ENCODE measurements around the gene CHRNA5. TPM values are rescaled to one million over a fixed set of nuclear protein-coding genes. Genes with fewer than 3 reads are reported as not detected.

Gene CHRNA5
- total RNA-seq, 1 donor from 2014 or later = 3.7 TPM

DNA sequence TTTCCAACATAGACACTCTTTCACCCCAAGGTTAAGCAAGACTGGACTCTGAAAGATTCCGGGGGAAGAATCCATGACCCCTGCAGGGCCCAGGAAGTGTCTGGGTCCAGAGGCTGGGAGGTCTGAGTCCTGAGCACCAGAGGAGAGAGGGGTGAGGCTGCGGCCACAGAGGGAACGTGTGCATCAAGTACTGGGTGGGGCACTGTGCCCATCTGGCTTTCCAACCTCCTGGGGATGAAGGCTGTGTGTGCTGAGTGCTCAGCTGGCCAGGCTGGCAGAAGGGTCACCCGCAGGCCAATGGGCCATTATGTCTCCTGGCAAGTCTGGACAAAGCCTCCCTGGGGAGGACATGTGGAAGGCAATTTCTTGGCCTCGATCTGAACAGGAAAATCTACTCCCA, 52.2 kb downstream of the CHRNA5 start:
- DNase-seq (ENCODE audit: missing footprints) = no peak
- ATAC-seq = no peak
- intact Hi-C loops (cut with DNase I) = no loop called here

DNA sequence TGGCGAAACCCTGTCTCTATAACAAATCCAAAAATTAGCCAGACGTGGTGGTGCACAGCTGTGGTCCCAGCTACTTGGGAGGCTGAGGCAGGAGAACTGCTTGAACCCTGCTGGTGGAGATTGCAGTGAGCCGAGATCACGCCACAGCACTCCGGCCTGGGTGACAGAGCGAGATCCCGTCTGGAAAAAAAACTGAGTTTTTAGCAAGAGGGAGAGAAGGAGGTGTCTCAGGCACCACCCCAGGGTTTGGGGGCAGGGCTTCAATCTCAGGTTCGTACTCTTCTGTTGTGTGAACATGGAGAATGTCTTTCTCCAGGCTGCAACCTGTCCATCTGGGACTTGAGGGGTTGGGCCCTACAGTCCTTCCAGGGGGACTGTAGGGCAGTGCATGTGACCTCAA, 52.7 kb downstream of the CHRNA5 start:
- intact Hi-C loops (cut with DNase I) = loop anchor here (1.0 kb wide), 1 partner anchor 91 kb away; no protein-coding TSS in a partner anchor
- ATAC-seq (no peak), DNase-seq (ENCODE audit: missing footprints) (no peak)

DNA sequence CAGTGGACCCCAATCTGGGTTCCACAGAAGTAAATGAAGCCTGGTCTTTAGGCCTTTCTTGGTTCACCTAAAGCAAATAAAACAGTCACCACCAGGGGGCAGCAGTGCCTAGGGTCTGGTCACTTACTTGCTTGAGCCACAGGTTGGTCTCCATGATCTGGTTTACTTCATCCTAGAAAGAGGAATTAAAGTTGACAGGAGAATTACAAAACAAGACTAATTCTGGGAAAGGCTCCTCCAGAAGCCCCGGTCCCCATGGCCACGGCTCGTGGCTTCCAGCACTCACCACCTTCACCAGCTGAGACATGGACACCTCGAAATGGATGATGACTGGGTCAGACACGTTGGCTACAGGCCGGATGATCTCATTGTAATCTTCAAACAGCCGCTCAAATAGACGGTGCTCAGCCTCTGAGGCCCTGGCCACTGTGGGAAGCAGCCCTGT, 53.2 kb downstream of the CHRNA5 start:
- intact Hi-C loops (cut with DNase I) = loop anchor here (1.0 kb wide), 1 partner anchor 91 kb away; no protein-coding TSS in a partner anchor

GRCh38 chr15:78619022-78619950, 54.0 kb downstream of the CHRNA5 start:
- no peak for ATAC-seq
- intact Hi-C loops (cut with DNase I) = no loop called here
- DNase-seq (ENCODE audit: missing footprints) = no peak

More for the DNA sequence above, 53.2 kb downstream of the CHRNA5 start:
- DNase-seq (ENCODE audit: missing footprints) (peak; percentile 81), ATAC-seq (peak; percentile 78)

GRCh38 chr15:78620021-78620526, 54.8 kb downstream of the CHRNA5 start:
- ATAC-seq = no peak
- intact Hi-C loops (cut with DNase I) = loop anchor here (10.0 kb wide), 1 partner anchor 195 kb away; the partner anchor contains the start of gene ADAMTS7
- DNase-seq (ENCODE audit: missing footprints) = no peak

DNA sequence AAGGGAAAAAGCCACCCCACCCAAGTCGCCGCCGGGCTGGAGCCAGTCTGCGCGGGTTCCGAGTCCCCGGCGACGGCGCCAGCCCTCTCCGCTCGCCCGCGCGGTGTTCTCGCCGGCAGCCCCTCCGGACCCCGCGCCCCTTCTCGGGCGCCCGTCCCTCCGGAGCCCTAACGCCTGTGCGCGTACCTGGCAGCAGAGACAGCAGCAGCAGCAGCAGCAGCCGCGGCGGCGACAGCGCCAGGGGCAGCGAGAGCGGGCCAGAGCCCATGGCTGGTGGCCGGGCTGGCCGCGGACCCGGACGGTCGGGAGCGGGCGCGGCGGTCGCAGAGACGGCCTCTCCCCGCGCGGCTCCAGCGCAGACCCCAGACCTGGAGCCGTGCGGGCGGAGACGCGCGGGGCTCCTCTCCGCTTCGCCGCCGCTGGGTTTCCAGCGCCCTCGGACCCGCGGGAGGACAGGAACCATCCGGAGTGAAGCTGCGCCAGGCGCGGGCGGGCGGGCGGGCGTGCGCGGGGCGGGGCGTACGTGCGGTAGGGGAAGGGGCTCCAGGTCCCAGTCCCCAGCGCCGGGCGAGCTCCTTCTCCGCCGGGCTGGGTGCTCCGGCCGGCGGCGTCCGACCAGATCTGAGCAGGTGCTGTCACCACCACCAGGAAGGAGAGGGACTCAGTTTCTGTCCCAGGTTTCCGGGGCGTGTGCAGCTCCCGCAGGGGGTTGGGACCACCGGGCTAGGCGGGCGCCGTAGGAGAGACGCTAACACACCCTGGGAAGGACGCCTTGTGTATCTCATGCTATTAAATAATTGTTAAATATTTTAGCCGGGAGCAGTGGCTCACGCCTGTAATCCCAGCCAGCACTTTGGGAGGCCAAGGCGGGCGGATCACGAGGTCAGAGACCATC, 55.5 kb downstream of the CHRNA5 start, which contains the start of gene CHRNA3:
TSS of gene CHRNA3 (minus strand) at position 470 of the 895 bp plus-strand sequence. CDS start at position 268, 202 bp downstream.
- DNase-seq (ENCODE audit: missing footprints) (no peak), ATAC-seq (no peak)
- intact Hi-C loops (cut with DNase I) = loop anchor here (10.0 kb wide), 1 partner anchor 194 kb away; the partner anchor contains the start of gene ADAMTS7

DNA sequence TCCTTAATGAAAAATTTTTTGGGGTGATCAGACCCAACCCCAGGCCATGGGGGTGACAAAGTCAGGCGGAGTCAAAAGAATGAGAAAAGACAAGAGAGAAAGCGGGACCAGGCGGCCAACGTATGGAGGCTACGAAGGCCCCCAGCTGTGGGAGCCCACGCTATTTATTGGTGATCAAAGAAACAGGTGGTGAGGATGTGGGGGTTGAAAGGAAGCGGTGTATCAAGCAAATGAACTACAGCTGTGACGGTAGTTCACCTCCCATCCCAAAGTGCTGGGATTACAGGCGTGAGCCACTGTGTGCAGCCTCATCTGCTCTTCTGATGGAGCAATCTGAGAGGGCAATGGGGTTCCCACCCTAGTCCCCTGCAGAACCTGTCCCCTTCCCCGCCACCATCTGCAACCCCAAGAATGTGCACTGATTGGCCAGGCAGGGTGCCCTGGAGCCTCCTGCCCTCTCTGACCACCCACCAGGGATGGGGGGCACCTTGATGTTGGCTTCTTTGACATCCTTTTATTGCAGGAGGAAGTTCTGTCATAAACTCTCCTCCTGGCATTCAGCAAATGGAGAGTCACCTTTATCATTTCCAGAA, 56.6 kb downstream of the CHRNA5 start:
- intact Hi-C loops (cut with DNase I) = loop anchor here (10.0 kb wide), 1 partner anchor 193 kb away; the partner anchor contains the start of gene ADAMTS7
- ATAC-seq (no peak), DNase-seq (ENCODE audit: missing footprints) (no peak)

DNA sequence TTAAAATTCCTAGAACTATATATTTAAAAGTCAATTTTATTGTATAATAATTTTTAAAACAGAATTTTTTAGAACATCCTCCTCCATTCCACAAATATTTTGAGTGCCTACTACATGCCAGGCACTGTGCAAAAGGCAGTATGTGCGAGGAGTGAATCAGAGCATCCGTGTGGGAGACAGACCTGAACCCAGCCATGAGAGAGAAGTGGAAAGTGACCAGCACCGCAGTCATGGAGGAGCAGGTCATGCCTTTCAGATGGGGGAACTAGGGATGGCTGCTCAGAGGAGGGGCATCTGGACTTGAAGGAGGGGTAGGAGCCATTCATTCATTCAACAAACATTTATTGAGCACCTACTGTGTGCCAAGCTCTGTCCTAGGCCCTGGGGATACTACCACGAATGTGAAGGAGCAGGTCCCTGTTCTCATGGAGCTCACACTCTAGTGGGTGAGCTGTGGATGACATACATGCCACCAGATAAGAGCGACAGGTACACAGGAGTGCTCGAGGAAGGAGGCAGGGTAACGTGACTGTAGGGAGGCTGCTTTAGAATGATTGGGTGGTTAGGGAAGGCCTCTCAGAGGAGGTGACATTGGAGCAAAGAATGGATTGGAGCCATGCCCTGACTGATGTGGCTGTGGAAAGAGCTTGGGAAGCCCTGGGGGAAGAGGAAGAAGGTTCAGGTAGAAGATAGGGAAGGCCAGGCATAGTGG, 58.6 kb downstream of the CHRNA5 start:
- DNase-seq (ENCODE audit: missing footprints) (no peak), ATAC-seq (no peak)
- intact Hi-C loops (cut with DNase I) = loop anchor here (10.0 kb wide), 1 partner anchor 191 kb away; the partner anchor contains the start of gene ADAMTS7

DNA sequence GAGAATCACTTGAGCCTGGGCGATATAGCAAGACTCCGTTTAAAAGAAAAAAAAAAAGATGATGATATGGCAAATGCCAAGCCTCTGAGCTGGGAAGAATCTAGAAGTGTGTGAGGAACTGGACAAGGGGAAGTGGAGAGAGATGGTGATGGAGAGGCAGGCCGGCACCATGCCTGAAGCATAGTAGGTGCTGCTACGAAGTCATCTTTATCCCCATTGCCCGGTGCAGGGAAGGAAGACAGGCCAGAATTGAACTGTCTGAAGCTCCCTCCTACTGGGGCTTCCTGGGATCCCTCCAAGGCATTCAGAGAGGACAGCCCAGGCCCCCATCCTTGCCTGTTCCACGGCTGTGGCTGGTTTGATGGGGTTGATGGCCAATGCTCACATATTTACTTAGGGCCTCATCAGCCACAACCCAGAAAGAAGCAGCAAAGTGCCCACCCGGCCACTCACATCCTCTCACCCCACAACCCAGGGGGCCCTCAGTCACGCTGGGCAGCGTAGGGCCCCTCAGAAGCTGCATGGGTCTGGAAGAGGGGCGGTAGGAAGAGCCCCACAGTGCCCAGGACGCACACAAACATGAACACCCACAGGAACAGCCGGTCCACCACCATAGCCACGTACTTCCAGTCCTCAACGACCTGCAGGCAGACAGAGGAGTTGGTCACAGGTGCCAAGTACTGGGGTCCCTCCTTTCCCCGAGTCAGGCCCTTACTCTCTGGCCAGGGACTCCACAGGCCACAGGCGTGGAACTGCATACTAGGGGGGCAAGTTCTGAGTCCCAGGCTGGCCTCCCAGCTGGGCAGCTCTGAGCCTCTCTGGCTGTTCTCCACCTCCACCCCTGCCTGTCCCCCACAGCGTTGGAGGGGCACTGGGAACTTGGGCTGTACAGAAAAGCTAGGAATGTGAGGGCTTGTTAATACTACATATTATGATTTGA, 59.6 kb downstream of the CHRNA5 start:
- DNase-seq (ENCODE audit: missing footprints) = no peak
- no peak for ATAC-seq
- intact Hi-C loops (cut with DNase I) = loop anchor here (10.0 kb wide), 1 partner anchor 190 kb away; the partner anchor contains the start of gene ADAMTS7

GRCh38 chr15:78625606-78626280, 60.4 kb downstream of the CHRNA5 start:
- DNase-seq (ENCODE audit: missing footprints) = no peak
- intact Hi-C loops (cut with DNase I) = loop anchor here (10.0 kb wide), 1 partner anchor 189 kb away; the partner anchor contains the start of gene ADAMTS7
- ATAC-seq = no peak

DNA sequence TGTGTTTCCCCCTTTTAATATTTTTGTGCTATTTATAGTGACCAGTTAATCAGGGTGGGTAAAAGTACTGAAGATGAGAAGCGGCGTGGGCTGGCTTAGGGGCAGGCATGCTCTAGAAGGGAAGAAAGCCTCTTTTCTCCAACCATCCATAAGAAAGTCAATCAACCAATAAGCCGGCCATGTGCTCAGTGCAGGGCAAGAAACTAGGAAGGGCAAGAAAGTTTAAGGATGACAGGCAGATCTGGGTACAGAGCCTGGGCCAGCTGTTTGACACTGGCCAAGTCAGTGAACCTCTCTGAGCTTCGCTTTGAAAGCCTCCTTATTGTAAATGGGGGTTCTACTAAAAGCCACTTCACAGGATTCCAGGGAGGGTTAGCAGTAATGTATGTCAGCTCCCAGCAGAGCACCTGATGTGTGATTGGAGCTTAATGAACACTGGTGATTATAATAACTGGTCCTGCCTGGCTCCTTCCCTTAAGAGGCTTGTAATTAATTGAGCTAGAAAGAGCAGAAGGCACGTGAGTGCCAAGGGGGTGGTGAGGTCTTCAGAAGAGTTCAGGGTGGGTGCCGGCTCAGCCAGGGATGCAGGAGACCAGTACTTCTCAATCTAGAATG, 61.2 kb downstream of the CHRNA5 start:
- DNase-seq (ENCODE audit: missing footprints) (no peak), ATAC-seq (no peak)
- intact Hi-C loops (cut with DNase I) = loop anchor here (10.0 kb wide), 1 partner anchor 188 kb away; the partner anchor contains the start of gene ADAMTS7

GRCh38 chr15:78627348-78627747, 62.0 kb downstream of the CHRNA5 start:
- ATAC-seq = no peak
- DNase-seq (ENCODE audit: missing footprints) = no peak
- intact Hi-C loops (cut with DNase I) = loop anchor here (10.0 kb wide), 1 partner anchor 187 kb away; the partner anchor contains the start of gene ADAMTS7

DNA sequence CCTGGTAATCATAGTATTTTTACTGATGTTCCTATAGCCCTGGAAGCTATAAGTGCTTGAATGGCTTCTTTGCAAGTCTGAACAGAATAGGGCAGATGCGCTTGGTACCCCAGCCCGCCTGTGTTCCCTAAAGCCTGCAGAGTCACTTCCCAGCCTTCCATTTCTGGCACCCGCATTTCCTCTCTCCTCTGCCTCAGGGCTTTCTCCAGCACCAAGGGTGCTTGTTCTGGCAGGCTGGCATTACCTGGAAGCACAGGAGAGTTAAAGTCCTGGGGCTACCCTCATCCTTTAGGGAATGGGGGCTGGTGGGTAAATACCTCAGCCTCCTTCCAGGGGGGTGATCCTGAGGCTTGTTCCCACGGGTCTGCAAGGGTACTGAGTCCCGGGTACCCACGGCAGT, 62.9 kb downstream of the CHRNA5 start:
- no peak for ATAC-seq
- no peak for DNase-seq (ENCODE audit: missing footprints)
- intact Hi-C loops (cut with DNase I) = loop anchor here (10.0 kb wide), 1 partner anchor 187 kb away; the partner anchor contains the start of gene ADAMTS7

GRCh38 chr15:78629031-78629715, 63.9 kb downstream of the CHRNA5 start:
- intact Hi-C loops (cut with DNase I) = loop anchor here (10.0 kb wide), 1 partner anchor 186 kb away; the partner anchor contains the start of gene ADAMTS7
- DNase-seq (ENCODE audit: missing footprints) = no peak
- ATAC-seq = no peak

DNA sequence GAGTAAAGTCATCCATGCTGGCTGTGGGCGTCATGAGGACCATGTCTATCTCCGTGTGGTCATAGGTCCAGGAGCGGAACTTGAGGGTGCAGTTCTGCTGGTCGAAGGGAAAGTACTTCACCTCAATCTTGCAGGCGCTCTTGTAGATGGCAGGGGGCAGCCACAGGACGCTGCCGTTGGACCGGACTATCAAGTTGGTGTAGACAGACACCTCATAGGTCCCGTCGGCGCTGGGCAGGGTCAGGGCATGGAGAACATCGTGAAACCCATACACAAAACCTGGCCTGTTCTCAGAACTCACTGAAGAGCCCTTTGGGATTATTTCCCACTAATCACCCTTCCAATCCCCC, 64.4 kb downstream of the CHRNA5 start:
- DNase-seq (ENCODE audit: missing footprints) (no peak), ATAC-seq (no peak)
- intact Hi-C loops (cut with DNase I) = loop anchor here (10.0 kb wide), 2 partner anchors 65 to 185 kb away; partner anchors contain the start of gene ADAMTS7

Data from Right ventricle myocardium inferior (tissue), 1 donor.